AG04450 (cell line): ENCODE results near the gene TELO2. TPM values are rescaled to one million over a fixed set of nuclear protein-coding genes. Genes with fewer than 3 reads are reported as not detected.
"Not testable (repeated sequence)": the region's sequence is repeated elsewhere in the genome, so short reads cannot be mapped to it uniquely, and the experiment has no call there.

Experiments used
- CTCF ChIA-PET: fragments of 300-600, 350-600 bp; formaldehyde crosslinking; extraction: SDS; loops from one replicate; lab custom pipeline; 2022; ENCODE audit warnings: antibody characterized with exemption, inconsistent platforms; lab: Charles Lee
- POLR2A ChIA-PET: fragments of 350-600 bp; formaldehyde crosslinking; extraction: SDS; loops from one replicate; lab custom pipeline; 2021; ENCODE audit warnings: antibody characterized with exemption, inconsistent platforms; lab: Yijun Ruan, JAX
- DNase-seq: peaks from one replicate; pipeline ENCODE4 v3.0.0-alpha.2; 2011; ENCODE audit warnings: low read depth, low spot score
- H3K27ac ChIP-seq: one replicate; pipeline ENCODE4 v1.5.1; 2012; ENCODE audit warnings: low read depth, low read length, control low read depth
- H3K27me3 ChIP-seq: one replicate; pipeline ENCODE4 v1.6.0; 2012; ENCODE audit warnings: low read length; ENCODE audit not compliant: control insufficient read depth, insufficient read depth
- H3K4me3 ChIP-seq: 2 replicates; pipeline ENCODE4 v1.5.1; 2011; ENCODE audit warnings: mild to moderate bottlenecking, low read depth, low read length, control low read depth
- H3K9me3 ChIP-seq: 2 replicates; pipeline ENCODE4 v1.5.1; 2012; ENCODE audit warnings: low read length; ENCODE audit not compliant: control insufficient read depth, insufficient read depth
- polyA plus RNA-seq: library from polyadenylated mRNA; depleted of rRNA; stranded (reverse); fragments of >200 nt; gene quantifications from 2 replicates; pipeline ENCODE4 v1.2.3, GENCODE V29; 2011
- TF ChIP-seq, protein P1 (sequence below): IDR thresholded peaks from 2 replicates; pipeline ENCODE4 v1.5.1; 2011; ENCODE audit warnings: low read depth, low read length, control low read depth, inconsistent platforms

TELO2 gene
- polyA plus RNA-seq, 1 experiment: 6.2 TPM

DNA sequence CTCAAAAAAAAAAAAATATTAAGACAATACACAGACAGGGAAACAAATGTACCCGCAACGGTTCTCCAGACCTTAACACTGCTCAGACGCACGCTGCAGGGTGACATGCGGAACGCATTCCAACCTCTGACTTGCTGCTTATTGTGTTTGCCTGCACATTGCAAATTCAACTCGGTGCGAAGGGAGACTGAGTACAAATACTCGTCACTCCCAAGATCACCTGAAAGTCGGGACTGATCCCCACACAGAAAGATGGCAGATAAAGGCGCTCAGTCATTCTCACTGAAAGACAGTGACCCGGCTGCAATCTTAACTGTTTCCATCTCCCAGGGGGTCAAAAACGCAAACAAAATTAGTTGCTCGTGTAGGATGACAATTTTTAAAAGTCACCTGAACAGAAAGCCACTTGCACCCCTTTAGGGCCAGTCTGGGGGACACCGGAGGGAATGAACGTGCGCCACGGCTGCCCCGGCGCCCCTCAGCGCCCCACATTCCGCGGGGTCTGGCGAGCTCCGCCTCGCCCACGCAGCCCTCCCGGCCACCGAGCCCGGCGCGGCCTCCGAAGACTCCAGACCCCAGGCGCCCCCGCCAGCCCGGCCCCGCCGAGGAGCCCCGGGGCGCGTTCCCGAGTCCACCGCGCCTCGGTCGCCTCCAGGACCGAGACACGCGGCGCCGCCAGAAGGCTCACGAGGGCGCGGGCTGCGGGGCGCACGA lies 18.9 kb upstream of the TELO2 start:
- ChIA-PET POLR2A (no interaction called here), CTCF (no interaction called here)
- TF ChIP-seq, protein P1, sequence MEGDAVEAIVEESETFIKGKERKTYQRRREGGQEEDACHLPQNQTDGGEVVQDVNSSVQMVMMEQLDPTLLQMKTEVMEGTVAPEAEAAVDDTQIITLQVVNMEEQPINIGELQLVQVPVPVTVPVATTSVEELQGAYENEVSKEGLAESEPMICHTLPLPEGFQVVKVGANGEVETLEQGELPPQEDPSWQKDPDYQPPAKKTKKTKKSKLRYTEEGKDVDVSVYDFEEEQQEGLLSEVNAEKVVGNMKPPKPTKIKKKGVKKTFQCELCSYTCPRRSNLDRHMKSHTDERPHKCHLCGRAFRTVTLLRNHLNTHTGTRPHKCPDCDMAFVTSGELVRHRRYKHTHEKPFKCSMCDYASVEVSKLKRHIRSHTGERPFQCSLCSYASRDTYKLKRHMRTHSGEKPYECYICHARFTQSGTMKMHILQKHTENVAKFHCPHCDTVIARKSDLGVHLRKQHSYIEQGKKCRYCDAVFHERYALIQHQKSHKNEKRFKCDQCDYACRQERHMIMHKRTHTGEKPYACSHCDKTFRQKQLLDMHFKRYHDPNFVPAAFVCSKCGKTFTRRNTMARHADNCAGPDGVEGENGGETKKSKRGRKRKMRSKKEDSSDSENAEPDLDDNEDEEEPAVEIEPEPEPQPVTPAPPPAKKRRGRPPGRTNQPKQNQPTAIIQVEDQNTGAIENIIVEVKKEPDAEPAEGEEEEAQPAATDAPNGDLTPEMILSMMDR: no peak
- H3K27ac ChIP-seq: no peak overlapping the region
- peak overlapping the region; percentile 77 for H3K4me3 ChIP-seq
- H3K9me3 ChIP-seq: peaks cover 24% of the 10 kb centered on the region
- no peaks in the 10 kb centered on the region for H3K27me3 ChIP-seq
- DNase-seq: no peak

DNA sequence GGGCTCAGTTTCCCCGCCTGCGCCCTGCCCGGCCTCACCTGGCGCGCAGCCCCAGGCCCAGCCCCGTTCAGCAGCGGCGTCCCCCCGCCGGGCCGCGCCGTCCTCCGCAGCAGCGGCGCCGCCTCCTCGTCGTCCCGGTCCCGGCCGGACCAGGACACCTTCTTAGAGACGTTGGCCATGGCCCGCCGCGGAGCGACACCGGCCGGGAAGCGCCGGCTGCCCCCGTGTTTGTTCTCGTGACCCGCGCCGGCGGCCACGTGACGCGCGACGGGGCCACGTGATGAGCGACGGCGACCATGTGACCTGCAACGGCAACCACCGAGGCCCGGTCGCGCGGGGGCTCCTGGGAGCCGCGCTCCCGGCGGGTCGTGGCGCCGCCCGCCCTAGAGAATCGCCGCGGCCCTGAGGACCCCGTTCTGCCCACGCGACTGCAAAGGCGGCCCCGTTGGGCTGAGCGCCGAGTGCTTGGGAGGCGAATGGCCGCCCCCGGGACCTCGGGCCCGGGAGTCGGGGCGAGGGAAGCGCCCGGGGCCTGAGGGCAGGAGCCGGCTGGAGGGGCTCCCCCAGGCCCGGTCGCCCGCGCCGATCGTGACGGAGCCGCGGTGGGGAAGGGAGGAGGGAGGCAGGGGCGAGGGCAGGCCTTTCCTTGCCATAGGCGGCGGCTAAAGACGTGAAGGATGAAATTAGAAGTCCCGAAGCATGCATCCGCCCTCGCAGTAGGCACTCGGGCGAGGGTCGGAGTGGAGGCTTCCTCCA lies 18.2 kb upstream of the TELO2 start, which contains the start of gene CLCN7:
TSS of gene CLCN7 (minus strand) at position 233 of the 756 bp plus-strand sequence. CDS start at position 179, 54 bp downstream.
- no peaks in the 10 kb centered on the region for H3K27me3 ChIP-seq
- CTCF ChIA-PET: no interaction called here
- H3K4me3 ChIP-seq: peak within 1 kb of the TSS; percentile 77
- TF ChIP-seq, protein P1: no peak
- peaks cover 24% of the 10 kb centered on the region for H3K9me3 ChIP-seq
- POLR2A ChIA-PET: no interaction called here
- peak; percentile 53 for DNase-seq
- H3K27ac ChIP-seq: peak within 1 kb of the TSS; percentile 39

DNA sequence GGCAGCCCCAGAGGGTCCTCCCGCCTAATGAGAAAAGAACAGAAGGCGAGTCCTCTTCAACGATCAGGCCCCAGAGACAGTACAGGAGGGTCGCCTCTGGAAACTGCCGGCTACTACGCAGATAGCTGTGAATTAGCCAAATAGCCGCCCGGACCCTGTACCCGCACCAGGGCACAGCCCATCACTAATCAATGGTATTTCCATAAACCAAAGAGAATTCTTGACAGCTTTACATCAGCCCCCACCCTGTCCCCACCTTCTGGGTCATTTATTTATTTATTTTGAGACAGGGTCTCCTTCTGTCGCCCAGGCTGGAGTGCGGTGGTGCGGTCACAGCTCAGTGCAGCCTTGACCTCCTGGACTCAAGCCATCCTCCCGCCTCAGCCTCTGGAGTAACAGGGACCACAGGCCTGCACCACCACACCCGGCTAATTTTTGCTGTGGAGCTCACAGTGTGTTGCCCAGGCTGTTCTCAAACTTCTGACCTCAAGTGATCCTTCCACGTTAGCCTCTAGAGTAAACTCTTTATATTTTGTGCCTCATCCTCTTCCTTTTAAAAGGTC lies 17.5 kb upstream of the TELO2 start:
- TF ChIP-seq, protein P1: no peak
- Histone ChIP-seq H3K27me3 (no peaks in the 10 kb centered on the region), H3K27ac (peak overlapping the region; percentile 39), H3K4me3 (peak overlapping the region; percentile 77), H3K9me3 (peaks cover 21% of the 10 kb centered on the region)
- POLR2A ChIA-PET: no interaction called here
- DNase-seq: no peak
- CTCF ChIA-PET: no interaction called here

DNA sequence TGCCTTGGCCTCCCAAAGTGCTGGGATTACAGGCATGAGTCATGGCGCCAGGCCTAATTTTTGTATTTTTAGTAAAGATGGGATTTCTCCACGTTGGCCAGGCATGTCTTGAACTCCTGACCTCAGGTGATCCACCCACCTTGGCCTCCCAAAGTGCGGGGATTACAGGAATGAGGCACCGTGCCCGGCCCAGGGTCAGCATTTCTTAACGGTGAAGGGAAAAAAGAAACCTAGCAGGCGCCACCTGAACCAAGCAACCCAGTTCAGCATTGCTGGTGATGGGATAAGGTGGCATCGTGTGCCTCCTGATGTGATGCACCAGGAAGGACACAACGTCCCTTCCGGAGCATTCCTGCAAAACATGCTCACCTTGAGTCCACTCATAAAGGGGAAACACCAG lies 16.1 kb upstream of the TELO2 start:
- Histone ChIP-seq H3K4me3 (no peak overlapping the region), H3K27ac (no peak overlapping the region), H3K9me3 (peaks cover 8% of the 10 kb centered on the region), H3K27me3 (no peaks in the 10 kb centered on the region)
- no peak for DNase-seq
- ChIA-PET POLR2A (no interaction called here), CTCF (no interaction called here)
- TF ChIP-seq, protein P1: no peak

- H3K27ac ChIP-seq, H3K9me3 ChIP-seq, CTCF ChIA-PET, H3K27me3 ChIP-seq, POLR2A ChIA-PET, H3K4me3 ChIP-seq, DNase-seq: not testable (repeated sequence)
Observed at GRCh38 chr16:1478937-1479336, 14.2 kb upstream of the TELO2 start.
